Sciatic nerve (tissue), 2 donors: ENCODE data around the gene ITGA3. TPM values are rescaled to one million over a fixed set of nuclear protein-coding genes. Genes with fewer than 3 reads are reported as not detected.

Experiments used
- ATAC-seq: fragments of 200-7000 bp; cut with Tn5 transposase; one replicate; pipeline ENCODE4 v1.9.1; 2020; ENCODE audit warnings: mild to moderate bottlenecking, moderate library complexity
- DNase-seq: peaks from one replicate; pipeline ENCODE4 v3.0.0-alpha.2; 2020; ENCODE audit warnings: low spot score
- intact Hi-C: fragments of 100-400 bp; cut with DNase I; formaldehyde crosslinking; loops from one replicate; pipeline ENCODE4 v1.14.2; 2022
- total RNA-seq: library from RNA; stranded (reverse); fragmentation: NEBNext Ultra II Directional; extraction: Animal tissue kit (Norgen Biotek cat#: 25700); gene quantifications from one replicate; pipeline ENCODE4 v1.2.1, GENCODE V29; 2021
- donor health status: DM: no; HTN: no; CAD: no.
- donor health status: DM: no; HTN: no; CAD: no.

ITGA3 gene
- total RNA-seq, 1 donor from 2014 or later, result 70.1 TPM

DNA sequence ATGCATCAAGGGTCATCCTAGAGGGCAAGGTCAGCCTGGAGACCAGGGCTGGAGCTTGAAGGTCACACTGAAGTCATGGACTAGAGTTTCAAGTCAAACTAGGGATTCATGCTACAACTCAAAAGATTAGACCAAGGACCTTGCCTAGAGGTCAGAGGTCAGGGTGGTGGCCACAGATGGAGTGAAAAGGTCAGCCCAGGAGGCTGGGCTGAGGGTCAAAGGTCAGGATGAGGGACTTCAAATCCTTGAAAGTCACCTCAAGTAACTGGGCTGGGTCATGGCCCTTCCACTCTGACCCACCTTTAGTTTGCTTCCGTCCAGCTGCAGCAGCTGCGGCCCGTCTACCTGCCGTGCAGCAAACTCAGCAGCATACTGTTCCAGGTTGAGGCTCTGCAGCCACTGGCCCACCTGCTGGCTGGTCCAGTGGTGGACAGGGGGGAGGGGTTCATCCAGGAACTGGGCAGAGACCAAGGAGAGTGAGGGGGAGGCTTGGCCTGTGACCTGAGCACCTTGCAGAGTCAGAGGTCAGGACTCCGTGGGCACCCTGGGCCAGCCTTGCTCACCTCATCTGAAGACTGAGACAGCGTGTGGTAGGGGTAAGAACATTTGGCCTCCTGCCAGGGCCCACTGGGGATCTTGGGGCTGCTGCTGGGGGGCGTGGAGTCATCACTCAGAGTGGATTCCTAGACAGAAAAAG, 57.9 kb downstream of the ITGA3 start:
- DNase-seq (peak; percentile 67), ATAC-seq (no peak)
- intact Hi-C loops, result loop anchor here (10.0 kb wide), 1 partner anchor 181 kb away; no protein-coding TSS in a partner anchor

DNA sequence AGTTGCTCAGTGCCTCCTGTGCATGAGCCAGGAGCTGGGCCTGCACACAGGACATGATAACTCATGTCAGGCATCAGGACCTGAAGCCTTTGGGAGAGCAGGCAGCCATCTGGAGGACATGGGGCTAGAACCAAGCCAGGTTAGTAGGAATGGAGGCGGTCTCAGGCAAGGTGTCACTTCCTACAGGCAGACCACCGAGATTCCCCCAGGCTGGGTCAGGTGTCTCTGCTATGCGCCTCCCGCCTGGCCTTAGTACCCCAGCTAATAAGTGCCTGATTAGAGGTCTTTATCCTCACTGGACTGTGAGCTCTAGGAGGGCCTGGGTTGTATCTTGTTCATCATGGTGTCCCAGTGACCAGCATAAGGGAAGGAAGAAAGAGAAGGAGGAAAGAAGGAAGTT, 58.5 kb downstream of the ITGA3 start:
- ATAC-seq (no peak), DNase-seq (no peak)
- intact Hi-C loops, result loop anchor here (10.0 kb wide), 1 partner anchor 180 kb away; no protein-coding TSS in a partner anchor

DNA sequence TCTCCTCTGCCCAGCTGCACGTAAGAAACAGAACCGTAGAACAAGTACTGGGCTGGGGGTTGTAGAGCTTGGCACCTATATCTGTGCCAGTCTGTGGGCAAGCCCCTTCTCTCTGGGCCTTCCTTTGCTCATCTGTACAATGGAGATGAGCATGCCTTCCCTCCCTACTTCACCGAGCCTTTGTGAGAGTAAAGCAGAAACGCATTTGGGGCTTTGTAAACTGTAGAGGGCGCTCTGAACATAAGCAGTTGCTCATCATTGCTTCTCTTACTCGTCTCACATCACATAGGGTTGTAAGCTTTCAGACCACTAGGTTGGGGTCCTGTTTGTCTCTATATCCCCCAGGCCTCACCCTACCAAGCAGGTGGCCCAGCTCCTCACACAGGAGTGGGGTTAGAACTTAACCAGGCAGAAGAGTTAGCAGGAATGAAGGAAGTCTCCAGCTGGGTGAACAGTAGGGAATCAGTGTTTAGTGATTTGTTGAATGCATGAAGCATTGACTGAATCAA, 59.0 kb downstream of the ITGA3 start:
- no peak for DNase-seq
- ATAC-seq, result no peak

DNA sequence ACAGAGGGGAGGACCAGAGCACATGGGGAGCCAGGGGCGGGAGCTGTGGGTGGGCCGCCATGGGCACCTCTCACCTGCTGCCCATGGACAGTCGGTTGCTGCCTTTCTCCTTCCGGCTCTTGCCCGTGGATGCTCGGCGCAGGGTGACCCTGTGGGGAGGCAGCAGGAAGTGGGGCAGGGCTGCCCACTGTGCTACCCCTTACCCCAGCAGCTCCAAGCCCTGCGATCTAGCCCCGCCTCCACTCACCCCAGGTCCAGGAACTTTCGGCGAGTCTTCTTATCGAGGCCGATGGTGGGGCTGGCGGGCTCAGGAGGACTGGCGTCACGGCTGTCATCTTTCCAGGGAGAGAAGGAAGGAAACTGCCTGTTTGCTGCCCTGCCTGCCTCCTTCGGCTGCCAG, 59.8 kb downstream of the ITGA3 start:
- intact Hi-C loops, result loop anchor here (10.0 kb wide), 1 partner anchor 179 kb away; no protein-coding TSS in a partner anchor
- ATAC-seq, result no peak
- peak; percentile 56 for DNase-seq

More for the DNA sequence above, 59.0 kb downstream of the ITGA3 start:
- intact Hi-C loops, result loop anchor here (10.0 kb wide), 1 partner anchor 180 kb away; no protein-coding TSS in a partner anchor

DNA sequence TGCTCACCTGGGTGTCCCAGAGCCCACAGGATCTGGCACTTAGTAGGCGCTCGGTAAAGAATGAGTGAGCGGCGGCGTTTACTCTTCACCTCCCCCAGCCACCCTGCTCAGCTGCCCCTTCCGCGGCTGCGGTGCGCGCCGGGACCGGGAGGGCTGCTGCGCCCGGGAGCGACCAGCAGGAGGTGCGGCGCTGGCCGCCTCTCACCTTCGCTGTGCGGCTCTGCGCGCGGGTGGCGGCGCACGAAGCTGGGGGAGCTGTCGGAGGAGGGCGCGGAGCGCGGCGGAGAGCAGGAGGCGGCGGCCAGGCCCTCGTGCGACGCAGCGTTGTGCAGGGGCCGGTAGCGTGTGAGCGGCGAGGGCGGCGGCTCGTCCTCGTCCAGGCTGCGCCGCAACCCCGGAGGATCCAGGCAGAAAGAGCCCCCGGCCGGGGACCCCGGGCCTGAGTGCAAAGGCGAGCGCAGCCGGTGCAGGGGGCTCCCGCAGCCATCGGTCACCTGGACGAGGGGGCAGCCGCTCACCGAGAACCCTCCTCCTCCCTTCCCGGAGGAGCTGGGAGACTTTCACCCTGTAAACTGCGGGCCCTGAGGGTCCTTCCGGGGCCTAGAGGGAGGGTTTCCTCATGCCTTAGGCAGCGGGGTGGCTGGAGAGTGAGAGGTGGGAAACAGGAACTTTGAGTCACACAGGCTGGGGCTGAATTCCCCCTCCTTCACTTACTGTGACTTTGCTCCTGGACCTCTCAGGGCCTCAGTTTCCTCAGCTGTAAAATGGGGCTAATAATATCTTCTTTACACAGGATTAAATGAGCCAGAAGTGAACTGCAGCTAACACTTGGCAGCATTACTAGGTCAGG, 61.5 kb downstream of the ITGA3 start:
- intact Hi-C loops, result loop anchor here (10.0 kb wide), 1 partner anchor 177 kb away; no protein-coding TSS in a partner anchor
- ATAC-seq, result peak; percentile 53
- peak; percentile 64 for DNase-seq

DNA sequence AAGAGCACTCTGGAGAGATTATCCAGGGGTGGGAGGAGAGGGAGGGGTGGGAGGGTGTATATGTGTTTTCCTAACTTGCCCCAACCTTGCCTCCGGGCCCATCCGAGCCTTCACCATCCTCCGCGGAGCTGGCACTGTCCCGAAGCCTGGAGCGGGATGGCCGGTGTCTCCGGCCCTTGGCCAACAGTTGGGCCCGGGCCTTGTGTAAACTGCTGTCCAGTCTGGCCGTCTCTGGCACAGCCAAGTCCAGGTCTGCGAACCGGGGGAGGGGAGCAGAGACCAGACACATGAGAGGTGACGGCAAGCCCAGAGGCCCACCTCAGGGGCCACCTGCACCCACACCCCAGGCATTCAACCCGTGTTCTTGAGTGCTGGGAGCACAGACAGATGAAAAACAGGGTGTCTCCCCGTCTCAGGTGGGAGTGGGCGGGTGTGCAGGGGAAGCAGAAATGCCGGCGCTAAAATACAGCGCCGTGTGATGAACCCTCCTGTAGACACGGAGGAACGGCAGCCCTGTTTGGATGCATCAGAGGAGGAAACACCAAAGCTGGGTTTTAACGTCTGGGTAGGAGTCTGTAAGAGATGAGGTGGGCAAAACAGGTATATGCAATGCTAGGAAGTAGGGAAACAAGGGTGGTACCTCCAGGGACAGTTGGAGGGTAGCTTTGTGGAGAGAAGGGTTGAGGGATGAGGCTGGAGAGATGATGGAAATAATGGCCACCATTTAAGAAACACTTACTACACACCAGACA, 62.3 kb downstream of the ITGA3 start:
- DNase-seq, result peak; percentile 58
- intact Hi-C loops, result loop anchor here (10.0 kb wide), 1 partner anchor 177 kb away; no protein-coding TSS in a partner anchor

DNA sequence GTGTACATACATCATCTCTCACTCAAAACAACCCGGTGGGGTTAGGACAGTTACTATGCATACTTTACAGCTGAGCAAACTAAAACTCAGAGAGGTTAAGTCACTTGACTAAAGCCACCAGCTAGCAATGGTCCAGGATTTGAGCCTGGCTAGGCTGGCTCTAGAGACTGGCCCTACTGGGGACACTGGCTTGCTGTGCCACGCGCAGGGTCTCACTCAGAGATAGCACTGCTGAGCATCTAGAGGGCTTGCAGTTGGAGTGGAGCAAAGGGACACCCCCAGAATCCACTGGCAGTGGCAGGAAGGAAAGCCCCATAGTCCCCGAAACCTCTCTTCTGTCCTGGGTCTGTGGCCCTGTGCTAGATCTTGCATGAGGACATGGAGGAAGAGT, 62.9 kb downstream of the ITGA3 start:
- no peak for DNase-seq
- intact Hi-C loops, result loop anchor here (10.0 kb wide), 1 partner anchor 176 kb away; no protein-coding TSS in a partner anchor

More for the DNA sequence above, 62.3 kb downstream of the ITGA3 start:
- no peak for ATAC-seq

DNA sequence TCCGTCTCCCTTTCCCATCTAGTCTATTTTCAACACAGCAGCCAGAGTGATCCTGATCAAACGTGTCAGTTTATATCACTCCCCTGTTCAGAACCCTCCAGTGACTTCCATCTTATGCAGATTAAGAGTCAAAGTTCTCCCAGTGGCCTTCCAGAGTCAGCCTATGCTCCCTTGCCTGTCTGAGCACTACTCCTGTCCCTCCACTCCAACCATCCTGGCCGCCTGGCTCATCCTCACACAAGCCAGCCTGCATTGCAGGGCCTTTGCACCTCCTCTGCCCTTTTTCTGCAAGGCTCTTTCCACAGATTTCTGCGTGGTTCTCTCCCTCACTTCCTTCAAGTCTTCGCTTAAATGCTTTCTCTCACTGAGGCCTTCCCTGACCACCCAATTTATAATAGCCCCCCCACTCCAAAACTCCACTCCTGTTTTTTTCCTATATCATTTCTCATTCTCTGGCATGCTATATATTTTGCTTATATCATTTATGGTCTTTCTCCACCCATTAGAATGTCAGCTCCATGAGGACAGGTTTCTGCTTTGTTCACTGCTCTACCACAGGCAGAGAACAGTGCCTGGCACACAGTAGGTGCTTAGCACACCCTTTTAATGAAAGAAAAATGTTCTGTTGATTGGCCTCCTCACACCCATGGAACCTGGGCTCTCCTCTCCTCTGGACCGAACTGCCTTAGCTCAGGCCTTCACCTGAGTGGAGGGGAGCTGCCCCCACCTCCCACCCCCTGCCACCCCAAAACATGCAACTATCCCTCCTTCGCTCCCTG, 64.8 kb downstream of the ITGA3 start:
- DNase-seq, result no peak
- intact Hi-C loops, result no loop called here
- no peak for ATAC-seq

More for the DNA sequence above, 62.9 kb downstream of the ITGA3 start:
- ATAC-seq, result no peak

DNA sequence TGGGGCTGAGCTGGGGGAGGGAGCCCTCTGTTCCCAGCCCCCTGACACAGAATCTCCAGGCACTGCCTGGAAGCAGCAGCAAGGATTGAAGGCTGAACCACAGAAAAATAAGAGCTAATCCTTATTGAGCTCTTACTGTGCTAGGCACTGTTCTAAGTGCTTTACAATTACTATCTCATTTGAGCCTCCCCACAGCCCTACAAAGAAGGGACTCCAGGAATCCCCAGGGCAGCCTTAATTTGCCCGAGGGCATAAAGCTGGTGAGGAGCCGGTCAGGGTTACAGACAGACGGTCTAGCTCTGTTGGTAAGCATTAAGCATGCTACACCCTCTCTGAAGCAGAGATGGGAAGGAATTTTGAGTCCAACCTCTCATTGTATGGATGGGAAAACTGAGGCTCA, 67.0 kb downstream of the ITGA3 start:
- ATAC-seq (no peak), DNase-seq (no peak)
- intact Hi-C loops, result no loop called here

DNA sequence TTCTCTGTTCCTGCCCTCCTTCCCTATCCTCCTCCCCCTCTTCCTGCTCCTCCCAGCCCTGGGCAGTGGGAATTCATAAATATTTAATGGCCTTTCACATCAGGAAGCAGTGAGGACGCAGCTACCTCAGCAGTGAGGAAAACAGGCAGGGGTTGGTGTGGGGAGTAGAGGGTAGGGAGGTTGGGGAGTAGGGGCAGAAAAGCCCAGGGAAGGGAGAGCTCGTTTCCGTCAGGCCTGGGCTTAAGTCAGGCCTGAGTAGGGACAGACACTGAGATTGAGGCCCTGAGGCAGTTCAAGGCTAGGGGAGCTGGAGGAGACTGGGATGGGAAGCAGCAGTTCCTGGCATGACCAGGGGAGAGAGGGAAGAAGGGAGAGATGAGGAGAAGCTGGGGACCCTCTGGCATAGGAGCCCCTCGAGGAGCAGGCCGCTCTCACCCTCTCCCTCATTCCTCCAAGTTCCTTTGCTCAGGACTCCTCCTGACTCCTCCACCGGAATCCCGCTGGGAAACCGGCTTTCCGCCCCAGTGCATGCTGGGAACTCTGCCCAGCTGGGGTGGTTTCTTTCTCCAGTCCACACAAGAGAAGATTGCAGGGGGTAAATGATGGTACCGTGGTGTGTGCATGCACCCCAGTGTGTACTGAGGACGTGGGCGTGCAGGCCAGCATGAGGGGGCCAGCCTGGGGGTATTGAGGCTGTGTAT, 67.9 kb downstream of the ITGA3 start:
- ATAC-seq (peak; percentile 48), DNase-seq (no peak)
- intact Hi-C loops, result no loop called here

DNA sequence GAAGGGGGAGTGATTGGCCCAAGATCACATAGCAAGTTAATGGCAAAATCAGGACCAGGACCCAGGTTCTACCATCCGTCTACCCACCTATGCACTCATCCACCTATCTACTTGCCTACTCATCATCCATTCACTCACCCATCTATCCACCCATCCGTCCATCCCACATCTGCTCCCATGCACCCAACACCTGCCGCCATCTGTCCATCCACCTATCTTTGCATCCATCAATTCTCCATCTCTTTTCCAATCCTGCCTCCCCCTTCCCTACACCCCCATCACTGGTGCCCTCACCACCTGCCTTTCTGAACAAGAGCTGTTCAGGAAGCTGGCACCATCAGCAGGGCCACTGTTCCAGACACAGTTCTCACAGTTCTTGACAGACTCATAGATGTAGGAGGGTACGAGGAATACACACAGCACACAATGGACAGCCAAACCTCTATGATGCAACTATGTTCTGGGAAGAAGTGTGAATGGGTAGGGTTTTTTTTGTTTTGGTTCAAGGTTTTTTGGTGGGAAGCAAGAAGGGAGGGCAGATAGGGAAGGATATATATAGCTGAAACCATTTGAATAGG, 69.6 kb downstream of the ITGA3 start:
- intact Hi-C loops, result no loop called here

DNA sequence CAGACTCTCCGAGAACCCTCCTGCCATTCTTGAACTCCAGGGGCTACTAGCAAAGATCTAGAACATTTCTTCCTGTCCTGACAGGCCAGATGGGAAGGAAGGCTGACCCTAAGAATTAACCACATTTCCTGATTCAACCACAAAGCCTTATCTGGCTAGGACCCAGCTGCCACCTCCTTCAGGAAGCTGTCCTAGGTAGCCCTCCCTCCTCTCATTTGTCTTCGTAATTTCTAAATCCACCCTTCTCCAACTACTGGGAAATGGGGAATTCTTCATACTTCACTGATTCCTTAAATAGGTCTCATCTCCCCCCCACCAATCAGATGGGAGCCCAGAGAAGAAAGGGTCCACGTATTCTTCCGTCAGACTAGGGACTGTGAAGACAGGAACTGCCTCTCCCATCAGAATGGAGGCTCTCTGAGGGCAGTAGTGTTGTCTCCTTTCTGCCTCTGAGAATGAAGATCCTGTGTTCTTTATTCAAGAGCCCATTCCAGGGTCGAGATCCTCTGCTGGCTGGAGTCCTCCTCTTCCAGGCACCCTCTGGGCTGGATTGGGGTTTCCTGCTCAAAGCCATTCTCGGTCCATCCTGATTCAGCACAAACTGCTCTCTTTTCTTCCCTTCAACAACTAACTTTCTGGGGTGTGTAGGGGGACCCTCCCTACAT, 71.9 kb downstream of the ITGA3 start:
- ATAC-seq (no peak), DNase-seq (no peak)
- intact Hi-C loops, result no loop called here

More for the DNA sequence above, 69.6 kb downstream of the ITGA3 start:
- no peak for ATAC-seq
- no peak for DNase-seq

DNA sequence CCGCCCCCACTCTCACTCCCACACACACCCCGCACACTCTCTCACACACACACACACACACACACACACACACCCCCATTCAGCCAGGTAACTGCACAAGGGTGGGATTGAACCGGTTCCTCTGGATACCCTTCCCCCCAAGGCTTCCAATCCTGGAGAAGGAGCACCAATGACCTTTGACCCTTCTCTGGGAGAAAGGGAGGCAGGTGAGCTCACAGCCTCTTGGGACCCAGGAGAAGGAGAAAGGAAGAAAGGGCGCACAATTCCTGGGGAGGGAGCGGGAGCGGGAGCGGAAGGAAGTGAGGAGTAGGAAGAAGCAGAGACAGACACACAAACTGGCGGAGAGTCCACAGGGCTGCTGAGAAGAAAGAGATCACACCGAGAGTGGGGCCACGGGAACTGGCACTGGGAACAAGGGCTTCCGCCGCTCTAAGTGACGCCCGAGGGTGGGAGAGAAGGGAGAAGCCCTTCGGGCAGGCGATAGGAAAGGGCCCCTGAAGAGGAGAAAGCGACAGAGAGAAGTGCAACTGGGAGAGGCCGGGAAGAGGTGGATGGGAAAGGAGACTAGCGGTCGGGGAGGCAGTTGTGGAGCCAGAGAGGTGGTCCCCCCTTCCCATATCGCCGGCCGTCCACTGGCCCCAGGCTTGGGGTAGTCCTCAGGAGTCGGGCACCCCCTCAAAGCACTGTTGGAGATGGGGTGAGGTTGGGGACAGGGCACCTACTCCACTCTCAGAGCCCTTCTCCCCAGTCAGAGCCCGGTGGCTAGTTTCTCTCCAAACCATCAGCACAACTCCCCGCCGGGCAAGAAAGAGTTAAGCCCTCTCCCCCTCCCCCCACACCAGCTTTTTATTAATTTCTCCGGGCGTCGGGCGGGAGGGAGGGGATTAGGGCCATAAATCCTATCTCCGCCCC, 72.8 kb downstream of the ITGA3 start:
- DNase-seq, result no peak
- peak; percentile 16 for ATAC-seq
- intact Hi-C loops, result no loop called here

DNA sequence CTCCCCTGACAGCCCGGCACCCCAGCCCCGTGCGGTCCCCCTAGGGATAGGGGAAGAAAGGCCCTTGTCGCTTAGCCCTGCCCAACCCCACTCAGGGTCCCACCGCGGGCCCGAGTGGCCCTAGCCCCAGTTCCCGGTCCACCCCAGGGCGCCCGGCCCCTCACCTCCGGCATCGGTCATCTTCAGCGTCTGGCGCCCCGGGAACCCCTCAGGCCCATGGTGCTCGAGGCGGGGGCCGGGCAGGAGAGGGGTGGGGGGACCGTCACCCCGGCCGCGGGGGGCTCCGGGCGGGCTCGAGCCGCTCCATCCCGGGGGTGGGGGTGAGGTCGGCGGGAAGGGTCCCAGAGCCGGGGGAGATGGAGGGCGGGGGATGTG, 73.4 kb downstream of the ITGA3 start:
- DNase-seq (no peak), ATAC-seq (peak; percentile 9)
- intact Hi-C loops, result no loop called here

DNA sequence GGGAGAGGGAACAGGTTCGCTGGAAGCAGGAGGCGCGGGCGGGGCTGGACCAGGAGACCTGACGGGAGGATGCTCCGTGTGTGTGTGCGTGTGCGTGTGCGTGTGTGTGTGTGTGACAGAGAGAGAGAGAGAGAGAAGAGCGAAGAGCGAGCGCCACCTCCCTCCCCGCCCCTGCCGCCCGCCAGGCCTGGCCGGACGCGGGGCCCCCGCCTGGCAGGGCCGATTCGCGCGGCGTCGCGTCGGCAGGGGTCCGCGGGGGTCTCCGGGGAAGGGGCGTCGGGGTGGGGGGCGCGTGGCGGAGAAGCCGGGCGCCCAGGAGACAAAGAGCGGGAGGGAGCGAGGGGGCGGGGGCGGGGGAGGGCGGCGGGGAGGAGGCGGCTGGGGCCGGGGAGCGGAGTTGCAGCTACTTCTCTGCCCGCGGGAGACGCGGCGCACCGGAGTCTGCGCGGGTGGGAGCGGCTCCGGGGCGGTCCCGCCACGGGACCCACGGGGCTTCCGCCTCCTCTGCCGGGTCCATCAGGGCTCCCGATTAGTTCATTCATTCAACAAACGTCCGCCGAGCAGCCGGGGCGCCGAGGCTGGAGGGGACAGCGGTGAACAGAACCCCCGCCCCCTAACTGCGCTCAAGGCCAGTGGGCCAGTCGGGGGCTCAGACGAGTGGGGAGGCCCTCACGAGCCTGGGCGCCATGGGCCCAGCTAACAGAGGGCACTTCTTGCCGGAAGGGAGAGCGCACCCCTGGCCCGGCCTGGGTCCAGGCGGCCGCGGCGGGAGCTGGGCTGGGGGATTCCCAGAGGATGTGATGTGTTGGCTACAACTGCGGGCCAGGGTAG, 74.0 kb downstream of the ITGA3 start, which contains the start of gene SAMD14:
TSS of gene SAMD14 (minus strand) at position 433 of the 831 bp plus-strand sequence. CDS start 5,201 bp downstream, outside the sequence.
- intact Hi-C loops, result no loop called here
- peak; percentile 20 for ATAC-seq

More for the DNA sequence above, 74.0 kb downstream of the ITGA3 start, which contains the start of gene SAMD14:
- peak; percentile 64 for DNase-seq
